Stimulated activated CD8-positive, alpha-beta memory T cell treated with anti-CD3 and anti-CD28 coated beads, Interleukin-4, amount 100 ng/mL, for 48 hours (primary cell): ENCODE data around the gene SLC25A10.
A peak's percentile ranks its signal among the peaks of the same experiment; 100 is the strongest.
"Not testable (repeated sequence)": the region's sequence is repeated elsewhere in the genome, so short reads cannot be mapped to it uniquely, and the experiment has no call there.

Source experiments
- DNase-seq: peaks from one replicate; pipeline ENCODE4 v3.0.0-alpha.2; 2020

The SLC25A10 gene

DNA sequence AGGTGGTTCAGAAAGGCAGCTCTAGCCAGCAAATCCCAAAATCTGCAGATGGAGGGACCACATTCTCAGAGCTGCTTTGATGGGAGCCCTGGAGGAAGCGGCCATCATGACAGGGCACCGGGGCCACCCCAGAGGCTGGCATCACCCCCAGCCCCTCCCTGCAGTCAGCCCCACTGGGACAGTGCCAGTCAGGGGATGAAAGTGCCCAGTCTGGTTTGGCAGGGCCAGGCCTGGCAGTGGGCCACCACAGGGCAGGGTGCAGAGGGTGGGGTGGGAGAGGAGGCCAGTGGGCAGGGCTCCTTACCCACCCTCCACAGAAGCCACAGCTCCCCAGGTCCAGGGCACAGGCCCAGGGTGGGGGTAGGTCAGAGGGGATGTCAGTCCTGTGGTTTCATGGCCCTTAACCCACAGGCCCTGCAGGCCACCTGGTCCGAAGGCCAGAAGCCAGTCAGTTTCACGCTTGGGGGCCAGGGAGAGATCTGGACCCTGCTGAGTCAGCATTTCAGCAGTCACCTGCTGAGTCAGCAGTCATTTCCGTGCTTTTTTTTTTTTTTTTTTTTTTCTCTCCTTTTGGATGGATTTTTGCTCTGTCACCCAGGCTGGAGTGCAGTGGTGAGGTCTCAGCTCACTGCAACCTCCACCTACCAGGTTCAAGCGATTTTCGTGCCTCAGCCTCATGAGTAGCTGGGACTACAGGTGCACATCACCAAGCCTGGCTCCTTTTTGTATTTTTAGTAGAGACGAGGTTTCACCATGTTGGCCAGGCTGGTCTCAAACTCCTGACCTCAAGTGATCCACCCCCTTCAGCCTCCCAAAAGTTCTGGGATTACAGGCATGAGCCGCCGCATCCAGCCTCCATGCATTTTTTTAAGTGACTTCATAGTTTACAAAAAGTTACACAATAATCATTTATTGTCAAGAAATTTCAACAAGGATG, 10.4 kb downstream of the SLC25A10 start:
- DNase-seq = no peak

DNA sequence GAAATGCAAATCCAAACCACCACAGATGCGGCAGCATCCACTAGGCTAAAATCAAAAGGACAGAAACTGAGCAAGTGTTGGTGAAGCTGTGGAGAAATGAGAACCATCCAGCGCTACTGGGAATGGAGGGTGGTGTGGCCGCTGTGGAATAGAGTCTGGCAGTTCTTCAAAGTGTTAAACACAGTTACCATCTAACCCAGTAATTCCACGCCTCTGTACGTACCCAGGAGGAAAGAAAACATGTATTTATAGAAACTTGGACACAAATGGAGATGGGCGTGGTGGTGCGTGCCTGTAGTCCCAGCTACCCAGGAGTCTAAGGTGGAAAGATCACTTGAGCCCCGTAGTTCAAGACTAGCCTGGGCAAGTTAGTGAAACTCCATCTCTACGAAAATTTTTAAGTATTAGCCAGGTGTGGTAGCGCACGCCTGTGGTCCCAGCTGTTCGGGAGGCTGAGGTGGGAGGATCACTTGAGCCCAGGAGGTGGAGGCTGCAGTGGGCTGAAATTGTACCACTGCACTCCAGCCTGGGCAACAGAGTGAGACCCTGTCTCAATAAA, 11.6 kb downstream of the SLC25A10 start:
- no peak for DNase-seq

DNA sequence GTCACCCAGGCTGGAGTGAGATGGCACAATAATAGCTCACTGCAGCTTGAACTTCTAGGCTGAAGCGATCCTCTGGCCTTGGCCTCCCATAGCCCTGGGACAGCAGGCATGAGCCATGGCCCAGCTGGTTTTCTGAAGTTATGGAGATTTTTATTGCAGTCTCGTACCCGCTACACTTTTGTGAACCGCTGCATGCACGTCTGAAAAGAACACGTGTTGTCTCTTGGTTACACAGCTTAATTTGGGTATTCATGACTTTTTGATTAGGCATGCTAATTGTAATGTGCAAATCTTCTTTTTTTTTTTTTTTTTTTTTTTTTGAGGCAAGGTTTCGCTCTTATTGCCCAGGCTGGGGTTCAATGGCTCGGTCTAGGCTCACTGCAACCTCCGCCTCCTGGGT, 13.4 kb downstream of the SLC25A10 start:
- DNase-seq = no peak

GRCh38 chr17:81726004-81726403, 13.9 kb downstream of the SLC25A10 start:
- no peak for DNase-seq

GRCh38 chr17:81727324-81728031, 15.4 kb downstream of the SLC25A10 start:
- no peak for DNase-seq

GRCh38 chr17:81733507-81734404, 21.7 kb downstream of the SLC25A10 start:
- peak; percentile 86 for DNase-seq

GRCh38 chr17:81734405-81735263, 22.6 kb downstream of the SLC25A10 start:
- DNase-seq = no peak

GRCh38 chr17:81735264-81736102, 23.4 kb downstream of the SLC25A10 start:
- DNase-seq = no peak

DNA sequence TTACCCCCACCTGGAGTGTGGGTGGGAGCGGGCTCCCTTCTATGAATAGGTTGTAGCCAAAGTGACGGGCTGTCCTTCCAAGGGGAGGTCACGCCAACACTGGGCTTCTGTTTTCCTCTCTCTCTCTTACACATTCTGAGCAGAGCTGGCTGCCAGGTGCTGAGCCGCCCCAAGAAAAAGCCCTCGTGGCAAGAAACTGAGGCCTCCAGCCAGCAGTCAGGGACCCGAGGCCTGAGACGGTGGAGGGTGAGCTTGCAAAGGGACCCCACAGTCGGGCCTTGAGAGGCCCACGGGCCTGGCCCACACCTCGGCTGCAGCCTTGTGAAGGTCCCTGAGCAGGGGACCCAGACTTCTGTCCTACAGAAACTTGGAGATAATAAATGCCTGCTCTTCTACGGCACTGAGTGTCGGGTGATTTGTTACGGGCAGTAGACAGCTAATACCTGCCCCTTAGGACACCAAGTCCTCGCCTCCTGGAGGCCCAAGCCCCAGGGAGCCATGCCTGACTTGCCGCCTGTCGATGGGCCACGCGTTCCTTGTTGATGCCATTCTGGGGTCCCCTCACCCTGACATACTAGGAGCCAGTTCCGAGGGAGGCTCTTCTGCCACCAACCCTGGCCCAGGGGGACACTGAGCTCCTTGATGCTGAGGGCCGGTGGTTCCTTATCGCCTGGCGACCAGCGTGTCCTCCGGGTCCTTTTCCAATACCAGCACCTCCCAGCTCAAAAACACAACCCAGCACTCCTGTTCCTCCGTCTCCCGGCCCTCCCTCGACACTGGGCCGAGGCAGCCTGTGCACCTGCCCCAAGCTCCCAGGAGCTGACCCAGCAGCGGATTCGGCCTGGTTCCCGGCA, 26.1 kb downstream of the SLC25A10 start:
- DNase-seq = no peak

GRCh38 chr17:81738801-81739393, 26.8 kb downstream of the SLC25A10 start:
- DNase-seq = no peak

GRCh38 chr17:81739593-81739992, 27.5 kb downstream of the SLC25A10 start:
- DNase-seq = not testable (repeated sequence)

GRCh38 chr17:81740395-81740961, 28.4 kb downstream of the SLC25A10 start:
- no peak for DNase-seq

DNA sequence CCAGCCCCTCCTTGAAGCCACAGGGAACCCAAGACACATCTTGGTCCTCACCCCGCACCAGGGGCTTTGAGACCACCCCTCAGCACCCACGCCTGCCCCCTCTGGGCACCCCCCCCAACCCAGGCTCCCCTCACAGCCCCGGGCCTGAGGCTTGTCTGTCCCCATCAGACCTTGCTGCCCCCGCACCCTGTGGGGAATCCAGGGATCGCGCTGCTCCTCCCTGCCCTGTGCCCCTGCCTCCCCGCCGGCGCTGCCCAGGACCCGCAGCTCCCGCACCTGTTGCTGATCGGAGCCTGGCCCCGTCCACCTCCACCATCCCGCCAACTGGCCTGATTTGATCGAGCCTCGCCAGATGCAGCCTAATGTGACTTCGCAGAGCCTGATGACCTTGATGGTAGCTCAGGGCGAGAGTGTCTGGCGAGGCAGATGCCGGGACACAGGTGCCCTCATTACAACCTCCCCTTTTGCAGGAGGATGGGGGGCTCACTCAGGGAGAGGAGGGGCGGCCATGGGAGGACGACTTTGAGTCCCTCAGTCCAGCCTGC, 29.0 kb downstream of the SLC25A10 start:
- no peak for DNase-seq

DNA sequence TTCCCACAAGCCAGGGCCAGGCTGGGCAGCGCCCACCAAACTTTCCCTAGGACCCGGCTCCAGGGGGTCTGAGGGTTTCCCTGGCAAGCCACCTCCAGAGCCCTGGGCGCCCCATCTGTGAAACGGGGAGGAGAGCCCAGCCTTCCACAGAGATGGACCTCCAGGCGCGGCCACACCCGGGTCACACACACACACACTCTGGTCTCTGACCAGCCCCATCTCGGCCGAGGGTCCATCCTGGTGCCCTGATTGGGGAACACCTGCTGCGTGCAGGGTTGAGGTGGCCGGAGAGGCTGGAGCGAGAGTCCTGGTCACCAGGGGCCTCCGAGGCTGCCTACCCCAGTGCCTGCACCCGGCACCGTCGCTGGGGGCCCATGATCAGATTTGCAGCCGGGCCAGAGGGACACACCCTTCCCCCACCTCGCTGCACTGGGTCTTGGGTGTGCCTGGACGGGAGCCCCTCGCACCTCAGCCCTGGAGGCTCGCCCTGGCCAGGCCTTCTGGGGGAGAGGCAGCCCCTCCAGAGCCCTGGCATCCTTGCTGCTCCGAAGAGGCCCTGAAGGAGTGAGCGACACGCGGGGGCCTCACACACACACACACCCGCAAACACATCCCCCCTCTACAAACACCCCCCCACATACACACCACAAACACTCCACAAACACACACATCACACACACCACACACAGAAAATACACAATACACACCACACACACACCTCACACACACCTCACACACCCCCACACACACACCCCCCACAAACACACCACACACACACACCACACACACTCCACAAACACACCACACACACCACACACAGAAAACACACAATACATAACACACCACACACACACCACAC, 29.7 kb downstream of the SLC25A10 start:
- DNase-seq = no peak
